GM18508 (cell line): ENCODE data around the gene MUC3A.

ENCODE experiments used
- ATAC-seq: cut with Tn5 transposase; IDR thresholded peaks from one replicate; pipeline ENCODE4 v1.9.1; 2021; ENCODE audit warnings: moderate number of reproducible peaks; ENCODE audit not compliant: insufficient read depth, unreplicated experiment

The MUC3A gene

GRCh38 chr7:100946111-100946510, 3.2 kb upstream of the MUC3A start:
- ATAC-seq = no peak

- no peak for ATAC-seq
Measured at GRCh38 chr7:100946766-100947365, 2.5 kb upstream of the MUC3A start.

GRCh38 chr7:100947792-100948191, 1.5 kb upstream of the MUC3A start:
- ATAC-seq = no peak

- no peak for ATAC-seq
Measured at GRCh38 chr7:100949933-100950443, 654 bp downstream of the MUC3A start.

GRCh38 chr7:100951172-100951571, 1.8 kb downstream of the MUC3A start:
- no peak for ATAC-seq

- ATAC-seq = no peak
Measured at GRCh38 chr7:100951888-100952560, 2.7 kb downstream of the MUC3A start.

- ATAC-seq = no peak
Measured at GRCh38 chr7:100952641-100953040, 3.3 kb downstream of the MUC3A start.

GRCh38 chr7:100957832-100958421, 8.6 kb downstream of the MUC3A start:
- no peak for ATAC-seq

GRCh38 chr7:100959894-100960293, 10.6 kb downstream of the MUC3A start:
- ATAC-seq = no peak

GRCh38 chr7:100962537-100962936, 13.2 kb downstream of the MUC3A start:
- no peak for ATAC-seq

- ATAC-seq = no peak
Measured at GRCh38 chr7:100963386-100963785, 14.1 kb downstream of the MUC3A start.

- no peak for ATAC-seq
Measured at GRCh38 chr7:100963874-100964273, 14.5 kb downstream of the MUC3A start.

- ATAC-seq = no peak
Measured at GRCh38 chr7:100964630-100965029, 15.3 kb downstream of the MUC3A start.

- no peak for ATAC-seq
Measured at GRCh38 chr7:100965045-100965722, 15.8 kb downstream of the MUC3A start.

GRCh38 chr7:100965723-100966541, 16.6 kb downstream of the MUC3A start:
- no peak for ATAC-seq

- no peak for ATAC-seq
Measured at GRCh38 chr7:100966542-100967291, 17.4 kb downstream of the MUC3A start.

- ATAC-seq = no peak
Measured at GRCh38 chr7:100967292-100967863, 18.0 kb downstream of the MUC3A start.

- no peak for ATAC-seq
Measured at GRCh38 chr7:100968031-100968430, 18.7 kb downstream of the MUC3A start.

- no peak for ATAC-seq
Measured at GRCh38 chr7:100968650-100969049, 19.3 kb downstream of the MUC3A start.
